ENCODE data around the gene NUP133. TPM values are rescaled to one million over a fixed set of nuclear protein-coding genes. Genes with fewer than 3 reads are reported as not detected.

The NUP133 gene
- total RNA-seq, 1 experiment from 2014 or later, result 67.8 TPM

DNA sequence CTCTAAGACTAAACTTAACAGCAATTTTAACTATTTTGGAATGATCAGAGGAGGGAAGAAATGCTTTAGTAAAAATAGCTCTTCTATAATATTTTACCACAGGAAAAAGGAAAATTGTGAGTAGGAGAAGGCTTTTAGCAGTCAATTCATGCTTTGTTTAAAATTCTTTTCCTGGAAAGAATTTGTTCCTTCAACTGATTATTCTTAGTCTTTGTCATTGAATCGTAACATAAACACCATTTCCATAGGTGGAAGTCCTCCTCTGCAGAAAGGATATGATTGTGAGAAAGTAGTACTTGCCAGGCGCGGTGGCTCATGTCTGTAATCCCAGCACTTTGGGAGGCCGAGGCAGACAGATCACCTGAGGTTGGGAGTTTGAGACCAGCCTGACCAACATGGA is 62.3 kb downstream of the NUP133 start:
- Mint-ChIP-seq H3K4me3 (no peak overlapping the region), H3K27ac (no peak overlapping the region), H3K27me3 (ENCODE audit: low read depth) (no peaks in the 10 kb centered on the region), H3K4me1 (no peaks in the 10 kb centered on the region), H3K9me3 (no peaks in the 10 kb centered on the region), H3K36me3 (peaks cover 39% of the 10 kb centered on the region)
- TF ChIP-seq NR1H2 (CRISPR knock-in tag; IDR thresholded peaks at IDR 0.05) (no peak), ZNF396 (CRISPR knock-in tag; IDR thresholded peaks at IDR 0.05; ENCODE audit: borderline replicate concordance) (no peak), TP53 (CRISPR knock-in tag; IDR thresholded peaks at IDR 0.05) (no peak), ZNF263 (CRISPR knock-in tag; IDR thresholded peaks at IDR 0.05; ENCODE audit: low read depth) (no peak)
- no peak for ATAC-seq
- CTCF ChIA-PET, result no interaction called here
- no peak for DNase-seq (ENCODE audit: low spot score)
- POLR2A ChIA-PET, result no interaction called here

- ChIA-PET POLR2A (interaction anchor here (0.9 kb wide), 1 partner anchor 67 kb away, joined by 3 read pairs; the partner anchor contains the start of gene NUP133), CTCF (interaction anchor here (0.6 to 1.5 kb wide), 3 partner anchors 10 to 118 kb away, joined by 3 read pairs; partner anchors contain the start of gene ABCB10)
- no peak for ATAC-seq
Measured at GRCh38 chr1:229440851-229441537, 67.1 kb downstream of the NUP133 start.

GRCh38 chr1:229438021-229438420 is 70.1 kb downstream of the NUP133 start:
- ChIA-PET POLR2A (interaction anchor here (1.1 kb wide), 1 partner anchor 168 kb away, joined by 6 read pairs; no protein-coding TSS in a partner anchor), CTCF (no interaction called here)
- DNase-seq (ENCODE audit: low spot score) (no peak), ATAC-seq (no peak)
- H3K4me1 Mint-ChIP-seq, result peaks cover 7% of the 10 kb centered on the region; the same call in 1 of the 2 replicates
- H3K9me3 Mint-ChIP-seq, result no peaks in the 10 kb centered on the region
- H3K36me3 Mint-ChIP-seq, result peaks cover 21% of the 10 kb centered on the region
- H3K27me3 Mint-ChIP-seq (ENCODE audit: low read depth), result peaks cover 42% of the 10 kb centered on the region
- H3K4me3 Mint-ChIP-seq, result no peak overlapping the region
- H3K27ac Mint-ChIP-seq, result no peak overlapping the region
- no peak for TF ChIP-seq TEAD4 (CRISPR knock-in tag; IDR thresholded peaks at IDR 0.05)
- TF ChIP-seq CREM (CRISPR knock-in tag; IDR thresholded peaks at IDR 0.05), result no peak
- no peak for TF ChIP-seq SOX15 (CRISPR knock-in tag; IDR thresholded peaks at IDR 0.05)
- TF ChIP-seq, protein P1, sequence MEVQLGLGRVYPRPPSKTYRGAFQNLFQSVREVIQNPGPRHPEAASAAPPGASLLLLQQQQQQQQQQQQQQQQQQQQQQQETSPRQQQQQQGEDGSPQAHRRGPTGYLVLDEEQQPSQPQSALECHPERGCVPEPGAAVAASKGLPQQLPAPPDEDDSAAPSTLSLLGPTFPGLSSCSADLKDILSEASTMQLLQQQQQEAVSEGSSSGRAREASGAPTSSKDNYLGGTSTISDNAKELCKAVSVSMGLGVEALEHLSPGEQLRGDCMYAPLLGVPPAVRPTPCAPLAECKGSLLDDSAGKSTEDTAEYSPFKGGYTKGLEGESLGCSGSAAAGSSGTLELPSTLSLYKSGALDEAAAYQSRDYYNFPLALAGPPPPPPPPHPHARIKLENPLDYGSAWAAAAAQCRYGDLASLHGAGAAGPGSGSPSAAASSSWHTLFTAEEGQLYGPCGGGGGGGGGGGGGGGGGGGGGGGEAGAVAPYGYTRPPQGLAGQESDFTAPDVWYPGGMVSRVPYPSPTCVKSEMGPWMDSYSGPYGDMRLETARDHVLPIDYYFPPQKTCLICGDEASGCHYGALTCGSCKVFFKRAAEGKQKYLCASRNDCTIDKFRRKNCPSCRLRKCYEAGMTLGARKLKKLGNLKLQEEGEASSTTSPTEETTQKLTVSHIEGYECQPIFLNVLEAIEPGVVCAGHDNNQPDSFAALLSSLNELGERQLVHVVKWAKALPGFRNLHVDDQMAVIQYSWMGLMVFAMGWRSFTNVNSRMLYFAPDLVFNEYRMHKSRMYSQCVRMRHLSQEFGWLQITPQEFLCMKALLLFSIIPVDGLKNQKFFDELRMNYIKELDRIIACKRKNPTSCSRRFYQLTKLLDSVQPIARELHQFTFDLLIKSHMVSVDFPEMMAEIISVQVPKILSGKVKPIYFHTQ (CRISPR knock-in tag; IDR thresholded peaks at IDR 0.05), result no peak
- TF ChIP-seq, protein P2, sequence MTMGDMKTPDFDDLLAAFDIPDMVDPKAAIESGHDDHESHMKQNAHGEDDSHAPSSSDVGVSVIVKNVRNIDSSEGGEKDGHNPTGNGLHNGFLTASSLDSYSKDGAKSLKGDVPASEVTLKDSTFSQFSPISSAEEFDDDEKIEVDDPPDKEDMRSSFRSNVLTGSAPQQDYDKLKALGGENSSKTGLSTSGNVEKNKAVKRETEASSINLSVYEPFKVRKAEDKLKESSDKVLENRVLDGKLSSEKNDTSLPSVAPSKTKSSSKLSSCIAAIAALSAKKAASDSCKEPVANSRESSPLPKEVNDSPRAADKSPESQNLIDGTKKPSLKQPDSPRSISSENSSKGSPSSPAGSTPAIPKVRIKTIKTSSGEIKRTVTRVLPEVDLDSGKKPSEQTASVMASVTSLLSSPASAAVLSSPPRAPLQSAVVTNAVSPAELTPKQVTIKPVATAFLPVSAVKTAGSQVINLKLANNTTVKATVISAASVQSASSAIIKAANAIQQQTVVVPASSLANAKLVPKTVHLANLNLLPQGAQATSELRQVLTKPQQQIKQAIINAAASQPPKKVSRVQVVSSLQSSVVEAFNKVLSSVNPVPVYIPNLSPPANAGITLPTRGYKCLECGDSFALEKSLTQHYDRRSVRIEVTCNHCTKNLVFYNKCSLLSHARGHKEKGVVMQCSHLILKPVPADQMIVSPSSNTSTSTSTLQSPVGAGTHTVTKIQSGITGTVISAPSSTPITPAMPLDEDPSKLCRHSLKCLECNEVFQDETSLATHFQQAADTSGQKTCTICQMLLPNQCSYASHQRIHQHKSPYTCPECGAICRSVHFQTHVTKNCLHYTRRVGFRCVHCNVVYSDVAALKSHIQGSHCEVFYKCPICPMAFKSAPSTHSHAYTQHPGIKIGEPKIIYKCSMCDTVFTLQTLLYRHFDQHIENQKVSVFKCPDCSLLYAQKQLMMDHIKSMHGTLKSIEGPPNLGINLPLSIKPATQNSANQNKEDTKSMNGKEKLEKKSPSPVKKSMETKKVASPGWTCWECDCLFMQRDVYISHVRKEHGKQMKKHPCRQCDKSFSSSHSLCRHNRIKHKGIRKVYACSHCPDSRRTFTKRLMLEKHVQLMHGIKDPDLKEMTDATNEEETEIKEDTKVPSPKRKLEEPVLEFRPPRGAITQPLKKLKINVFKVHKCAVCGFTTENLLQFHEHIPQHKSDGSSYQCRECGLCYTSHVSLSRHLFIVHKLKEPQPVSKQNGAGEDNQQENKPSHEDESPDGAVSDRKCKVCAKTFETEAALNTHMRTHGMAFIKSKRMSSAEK (CRISPR knock-in tag; IDR thresholded peaks at IDR 0.05; ENCODE audit: borderline replicate concordance), result no peak
- TF ChIP-seq SMAD3 (CRISPR knock-in tag; IDR thresholded peaks at IDR 0.05; ENCODE audit: borderline replicate concordance), result no peak
- no peak for TF ChIP-seq IRF1 (CRISPR knock-in tag; IDR thresholded peaks at IDR 0.05)
- TF ChIP-seq ZNF671 (CRISPR knock-in tag; IDR thresholded peaks at IDR 0.05), result no peak

More at GRCh38 chr1:229440851-229441537, 67.1 kb downstream of the NUP133 start:
- H3K9me3 Mint-ChIP-seq, result no peaks in the 10 kb centered on the region
- H3K4me3 Mint-ChIP-seq, result no peak overlapping the region
- H3K4me1 Mint-ChIP-seq, result no peaks in the 10 kb centered on the region
- DNase-seq (ENCODE audit: low spot score), result no peak
- no peak overlapping the region for H3K27ac Mint-ChIP-seq
- H3K36me3 Mint-ChIP-seq, result peaks cover 30% of the 10 kb centered on the region
- peaks cover 12% of the 10 kb centered on the region for H3K27me3 Mint-ChIP-seq (ENCODE audit: low read depth)
- no peak for TF ChIP-seq E2F1 (CRISPR knock-in tag; IDR thresholded peaks at IDR 0.05)
- TF ChIP-seq, protein P3, sequence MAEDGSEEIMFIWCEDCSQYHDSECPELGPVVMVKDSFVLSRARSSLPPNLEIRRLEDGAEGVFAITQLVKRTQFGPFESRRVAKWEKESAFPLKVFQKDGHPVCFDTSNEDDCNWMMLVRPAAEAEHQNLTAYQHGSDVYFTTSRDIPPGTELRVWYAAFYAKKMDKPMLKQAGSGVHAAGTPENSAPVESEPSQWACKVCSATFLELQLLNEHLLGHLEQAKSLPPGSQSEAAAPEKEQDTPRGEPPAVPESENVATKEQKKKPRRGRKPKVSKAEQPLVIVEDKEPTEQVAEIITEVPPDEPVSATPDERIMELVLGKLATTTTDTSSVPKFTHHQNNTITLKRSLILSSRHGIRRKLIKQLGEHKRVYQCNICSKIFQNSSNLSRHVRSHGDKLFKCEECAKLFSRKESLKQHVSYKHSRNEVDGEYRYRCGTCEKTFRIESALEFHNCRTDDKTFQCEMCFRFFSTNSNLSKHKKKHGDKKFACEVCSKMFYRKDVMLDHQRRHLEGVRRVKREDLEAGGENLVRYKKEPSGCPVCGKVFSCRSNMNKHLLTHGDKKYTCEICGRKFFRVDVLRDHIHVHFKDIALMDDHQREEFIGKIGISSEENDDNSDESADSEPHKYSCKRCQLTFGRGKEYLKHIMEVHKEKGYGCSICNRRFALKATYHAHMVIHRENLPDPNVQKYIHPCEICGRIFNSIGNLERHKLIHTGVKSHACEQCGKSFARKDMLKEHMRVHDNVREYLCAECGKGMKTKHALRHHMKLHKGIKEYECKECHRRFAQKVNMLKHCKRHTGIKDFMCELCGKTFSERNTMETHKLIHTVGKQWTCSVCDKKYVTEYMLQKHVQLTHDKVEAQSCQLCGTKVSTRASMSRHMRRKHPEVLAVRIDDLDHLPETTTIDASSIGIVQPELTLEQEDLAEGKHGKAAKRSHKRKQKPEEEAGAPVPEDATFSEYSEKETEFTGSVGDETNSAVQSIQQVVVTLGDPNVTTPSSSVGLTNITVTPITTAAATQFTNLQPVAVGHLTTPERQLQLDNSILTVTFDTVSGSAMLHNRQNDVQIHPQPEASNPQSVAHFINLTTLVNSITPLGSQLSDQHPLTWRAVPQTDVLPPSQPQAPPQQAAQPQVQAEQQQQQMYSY (CRISPR knock-in tag; IDR thresholded peaks at IDR 0.05), result peak; percentile 75
